Activated B cell treated with CpG ODN at 0.5 μM for 24 hours (primary cell): ENCODE results near the gene RXFP3. TPM values are rescaled to one million over a fixed set of nuclear protein-coding genes. Genes with fewer than 3 reads are reported as not detected.
"Not testable (repeated sequence)": the region's sequence is repeated elsewhere in the genome, so short reads cannot be mapped to it uniquely, and the experiment has no call there.

ENCODE experiments used
- ATAC-seq: fragments of 200-7000 bp; cut with Tn5 transposase; one replicate; pipeline ENCODE4 v1.10.0; 2021; ENCODE audit warnings: low read depth, mild to moderate bottlenecking, moderate library complexity
- CTCF ChIA-PET: fragments of 350-600 bp; sonication (Branson Sonifier 250); formaldehyde crosslinking; loops from one replicate; lab custom pipeline; 2021; ENCODE audit warnings: antibody characterized with exemption; lab: Charles Lee
- POLR2A ChIA-PET: fragments of 350-600 bp; sonication (Branson Sonifier 250); formaldehyde crosslinking; loops from one replicate; lab custom pipeline; 2021; ENCODE audit warnings: antibody characterized with exemption; lab: Charles Lee
- DNase-seq: peaks from one replicate; pipeline ENCODE4 v3.0.0; 2022
- H3K27ac Mint-ChIP-seq: one replicate; pipeline ENCODE4 v1.8.0; 2020; ENCODE audit warnings: mixed read lengths
- H3K27me3 Mint-ChIP-seq: one replicate; pipeline ENCODE4 v1.8.0; 2021; ENCODE audit warnings: mixed read lengths
- H3K36me3 Mint-ChIP-seq: one replicate; pipeline ENCODE4 v1.8.0; 2021; ENCODE audit warnings: low read depth, mixed read lengths
- H3K4me1 Mint-ChIP-seq: one replicate; pipeline ENCODE4 v1.8.0; 2021; ENCODE audit warnings: mixed read lengths
- H3K4me3 Mint-ChIP-seq: one replicate; pipeline ENCODE4 v1.8.0; 2020; ENCODE audit warnings: mild to moderate bottlenecking, mixed read lengths
- H3K9me3 Mint-ChIP-seq: one replicate; pipeline ENCODE4 v1.8.0; 2020; ENCODE audit warnings: mixed read lengths
- intact Hi-C: fragments of 100-400 bp; cut with micrococcal nuclease; formaldehyde crosslinking; loops from one replicate; pipeline ENCODE4 v1.15.1; 2024
- total RNA-seq: library from RNA; stranded (reverse); gene quantifications from 2 replicates; pipeline ENCODE4 v1.2.3, GENCODE V29; 2022
- TF ChIP-seq, protein P1 (sequence below): fragments of 200-600 bp; IDR thresholded peaks from one replicate; pipeline ENCODE4 v1.8.0; 2022; ENCODE audit warnings: antibody characterized with exemption, mild to moderate bottlenecking

The RXFP3 gene
- total RNA-seq, 1 donor from 2014 or later, result not detected

- DNase-seq (no peak), ATAC-seq (no peak)
- Mint-ChIP-seq H3K4me3 (no peak overlapping the region), H3K36me3 (no peaks in the 10 kb centered on the region), H3K27me3 (peaks cover 5% of the 10 kb centered on the region), H3K4me1 (no peaks in the 10 kb centered on the region), H3K27ac (no peak overlapping the region), H3K9me3 (peaks cover 23% of the 10 kb centered on the region)
- intact Hi-C loops, result no loop called here
- ChIA-PET POLR2A (no interaction called here), CTCF (no interaction called here)
- TF ChIP-seq, protein P1, sequence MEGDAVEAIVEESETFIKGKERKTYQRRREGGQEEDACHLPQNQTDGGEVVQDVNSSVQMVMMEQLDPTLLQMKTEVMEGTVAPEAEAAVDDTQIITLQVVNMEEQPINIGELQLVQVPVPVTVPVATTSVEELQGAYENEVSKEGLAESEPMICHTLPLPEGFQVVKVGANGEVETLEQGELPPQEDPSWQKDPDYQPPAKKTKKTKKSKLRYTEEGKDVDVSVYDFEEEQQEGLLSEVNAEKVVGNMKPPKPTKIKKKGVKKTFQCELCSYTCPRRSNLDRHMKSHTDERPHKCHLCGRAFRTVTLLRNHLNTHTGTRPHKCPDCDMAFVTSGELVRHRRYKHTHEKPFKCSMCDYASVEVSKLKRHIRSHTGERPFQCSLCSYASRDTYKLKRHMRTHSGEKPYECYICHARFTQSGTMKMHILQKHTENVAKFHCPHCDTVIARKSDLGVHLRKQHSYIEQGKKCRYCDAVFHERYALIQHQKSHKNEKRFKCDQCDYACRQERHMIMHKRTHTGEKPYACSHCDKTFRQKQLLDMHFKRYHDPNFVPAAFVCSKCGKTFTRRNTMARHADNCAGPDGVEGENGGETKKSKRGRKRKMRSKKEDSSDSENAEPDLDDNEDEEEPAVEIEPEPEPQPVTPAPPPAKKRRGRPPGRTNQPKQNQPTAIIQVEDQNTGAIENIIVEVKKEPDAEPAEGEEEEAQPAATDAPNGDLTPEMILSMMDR, result no peak
Observed at GRCh38 chr5:33903118-33903517, 33.1 kb upstream of the RXFP3 start.

DNA sequence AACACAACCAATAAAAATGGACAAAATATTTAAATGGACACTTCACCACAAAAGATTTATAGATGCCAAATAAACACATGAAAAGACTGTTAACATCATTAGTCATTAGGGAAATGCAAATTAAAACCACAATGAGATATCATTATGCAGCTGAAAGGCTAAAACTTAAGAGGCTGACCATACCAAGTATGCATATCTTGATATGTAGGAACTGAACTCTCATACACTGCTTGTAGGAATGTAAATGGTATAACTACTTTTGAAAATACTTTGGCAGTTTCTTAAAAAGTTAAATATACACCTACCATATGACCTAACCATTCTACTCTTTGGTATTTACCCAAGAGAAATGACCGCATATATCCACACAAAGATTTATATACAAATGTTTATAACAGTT, 30.8 kb upstream of the RXFP3 start:
- TF ChIP-seq, protein P1, result no peak
- POLR2A ChIA-PET, result no interaction called here
- H3K27ac Mint-ChIP-seq, result no peak overlapping the region
- H3K4me3 Mint-ChIP-seq, result no peak overlapping the region
- H3K36me3 Mint-ChIP-seq, result no peaks in the 10 kb centered on the region
- DNase-seq, result no peak
- H3K27me3 Mint-ChIP-seq, result peaks cover 10% of the 10 kb centered on the region
- ATAC-seq, result no peak
- peaks cover 29% of the 10 kb centered on the region for H3K9me3 Mint-ChIP-seq
- intact Hi-C loops, result no loop called here
- CTCF ChIA-PET, result no interaction called here
- no peaks in the 10 kb centered on the region for H3K4me1 Mint-ChIP-seq

DNA sequence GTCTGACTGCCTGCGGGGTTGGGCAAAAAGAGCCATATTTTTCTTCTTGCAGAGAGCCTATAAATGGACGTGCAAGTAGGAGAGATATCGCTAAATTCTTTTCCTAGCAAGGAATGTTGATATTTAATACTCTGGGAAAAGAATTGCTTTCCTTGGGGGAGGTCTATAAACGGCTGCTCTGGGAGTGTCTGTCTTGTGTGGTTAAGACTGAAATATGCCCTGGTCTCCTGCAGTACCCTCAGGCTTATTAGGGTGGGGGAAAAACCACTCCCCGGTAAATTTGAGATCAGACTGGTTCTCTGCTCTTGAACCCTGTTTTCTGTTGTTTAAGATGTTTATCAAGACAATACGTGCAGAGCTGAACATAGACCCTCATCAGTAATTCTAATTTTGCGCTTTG, 29.9 kb upstream of the RXFP3 start:
- H3K4me3 Mint-ChIP-seq, DNase-seq, ATAC-seq, H3K4me1 Mint-ChIP-seq, H3K27ac Mint-ChIP-seq, H3K36me3 Mint-ChIP-seq, intact Hi-C loops, CTCF ChIA-PET, POLR2A ChIA-PET: not testable (repeated sequence)
- Mint-ChIP-seq H3K9me3 (peaks cover 29% of the 10 kb centered on the region), H3K27me3 (peaks cover 11% of the 10 kb centered on the region)

DNA sequence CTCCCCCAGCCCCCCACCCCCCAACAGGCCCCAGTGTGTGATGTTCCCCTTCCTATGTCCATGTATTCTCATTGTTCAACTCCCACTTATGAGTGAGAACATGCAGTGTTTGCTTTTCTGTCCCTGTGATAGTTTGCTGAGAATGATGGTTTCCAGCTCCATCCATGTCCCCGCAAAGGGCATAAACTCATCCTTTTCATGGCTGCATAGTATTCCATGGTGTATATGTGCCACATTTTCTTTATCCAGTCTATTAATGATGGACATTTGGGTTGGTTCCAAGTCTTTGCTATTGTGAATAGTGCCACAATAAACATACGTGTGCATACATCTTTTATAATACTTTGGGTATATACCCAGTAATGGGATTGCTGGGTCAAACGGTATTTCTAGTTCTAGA, 21.3 kb upstream of the RXFP3 start:
- ATAC-seq, DNase-seq, CTCF ChIA-PET, intact Hi-C loops, H3K27me3 Mint-ChIP-seq, H3K27ac Mint-ChIP-seq, H3K4me3 Mint-ChIP-seq, H3K4me1 Mint-ChIP-seq, POLR2A ChIA-PET, H3K36me3 Mint-ChIP-seq: not testable (repeated sequence)
- H3K9me3 Mint-ChIP-seq, result peaks cover 27% of the 10 kb centered on the region

DNA sequence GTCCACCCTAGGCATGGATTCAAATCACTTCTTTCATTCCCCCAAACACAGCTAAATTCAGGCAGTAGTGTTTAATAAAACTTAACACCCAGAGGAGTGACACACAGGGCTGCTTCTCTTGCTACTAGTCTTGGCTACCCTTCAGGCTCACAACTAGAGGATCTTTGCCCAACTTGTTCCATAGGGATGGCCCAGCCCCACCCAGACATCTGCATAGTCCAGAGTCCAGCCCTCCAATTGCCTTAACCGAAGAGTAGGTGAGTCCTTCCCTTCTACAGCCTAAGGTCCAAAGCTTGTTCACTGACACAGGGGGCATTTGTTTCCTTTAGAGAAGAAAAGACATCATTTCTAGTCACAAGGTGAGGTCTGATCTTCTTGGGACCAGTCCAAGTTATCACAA, 15.2 kb upstream of the RXFP3 start:
- H3K4me1 Mint-ChIP-seq, result no peaks in the 10 kb centered on the region
- POLR2A ChIA-PET, result no interaction called here
- H3K27me3 Mint-ChIP-seq, result peaks cover 12% of the 10 kb centered on the region

GRCh38 chr5:33925278-33925677, 10.9 kb upstream of the RXFP3 start:
- H3K4me1 Mint-ChIP-seq, result peaks cover 9% of the 10 kb centered on the region
- ATAC-seq, result no peak
- H3K36me3 Mint-ChIP-seq, result no peaks in the 10 kb centered on the region
- TF ChIP-seq, protein P1, result no peak
- H3K4me3 Mint-ChIP-seq, result no peak overlapping the region
- ChIA-PET POLR2A (no interaction called here), CTCF (no interaction called here)
- DNase-seq, result no peak
- H3K27me3 Mint-ChIP-seq, result peaks cover 14% of the 10 kb centered on the region
- H3K9me3 Mint-ChIP-seq, result no peaks in the 10 kb centered on the region
- intact Hi-C loops, result no loop called here
- H3K27ac Mint-ChIP-seq, result no peak overlapping the region

More for the DNA sequence above, 15.2 kb upstream of the RXFP3 start:
- ATAC-seq, result no peak
- Mint-ChIP-seq H3K9me3 (peaks cover 21% of the 10 kb centered on the region), H3K27ac (no peak overlapping the region), H3K36me3 (no peaks in the 10 kb centered on the region), H3K4me3 (no peak overlapping the region)
- TF ChIP-seq, protein P1, result no peak
- intact Hi-C loops, result no loop called here
- CTCF ChIA-PET, result interaction anchor here (0.9 kb wide), 1 partner anchor 14 kb away, joined by 3 read pairs; no protein-coding TSS in a partner anchor
- no peak for DNase-seq
